Breast epithelium (tissue), 4 donors: ENCODE results near the gene ZNF341. TPM values are rescaled to one million over a fixed set of nuclear protein-coding genes. Genes with fewer than 3 reads are reported as not detected.
"Not testable (repeated sequence)": the region's sequence is repeated elsewhere in the genome, so short reads cannot be mapped to it uniquely, and the experiment has no call there.

Experiments used
- DNase-seq, 2 donors: peaks; one replicate each; pipeline ENCODE4 v3.0.0-alpha.2; 2019; ENCODE audit warnings: low spot score in 2 of 2
- H3K27ac ChIP-seq, 2 donors: fragments of 200-600 bp; sonication (generic) in 1 of 2; one replicate each; pipeline ENCODE4 v1.5.1; 2016 to 2019; ENCODE audit warnings: mild to moderate bottlenecking in 1 of 2
- H3K27me3 ChIP-seq, 2 donors: fragments of 200-600 bp; sonication (generic) in 1 of 2; one replicate each; pipeline versions ENCODE4 v1.5.1 to v1.6.0; 2017 to 2019; ENCODE audit warnings: control low read depth in 1 of 2, mild to moderate bottlenecking in 1 of 2
- H3K36me3 ChIP-seq: fragments of 200-600 bp; one replicate; pipeline ENCODE4 v1.5.1; 2019
- H3K4me1 ChIP-seq, 2 donors: fragments of 200-600 bp; sonication (generic); one replicate each; pipeline ENCODE4 v1.5.1; 2016 to 2019; ENCODE audit warnings: control low read depth in 1 of 2
- H3K4me3 ChIP-seq, 3 donors: fragments of 200-600 bp; sonication (generic); 1 replicate in 2 of 3; 2 replicates in 1 of 3; pipeline ENCODE4 v1.5.1; 2016 to 2019; ENCODE audit warnings: mild to moderate bottlenecking in 3 of 3, moderate library complexity in 2 of 3
- H3K9me3 ChIP-seq, 2 donors: fragments of 200-600 bp; sonication (generic) in 1 of 2; one replicate each; pipeline ENCODE4 v1.5.1; 2016 to 2019; ENCODE audit warnings: control low read depth in 1 of 2
- POLR2A ChIP-seq: fragments of 450-650 bp; IDR thresholded peaks from one replicate; pipeline ENCODE4 v1.6.1; 2016; ENCODE audit warnings: antibody characterized with exemption, mild to moderate bottlenecking, moderate library complexity
- POLR2AphosphoS5 ChIP-seq, 3 donors: sonication (generic); formaldehyde crosslinking; IDR thresholded peaks; one replicate each; pipeline ENCODE4 v1.6.1; 2017; ENCODE audit warnings: antibody characterized with exemption in 3 of 3
- intact Hi-C: fragments of 100-400 bp; cut with DNase I; formaldehyde crosslinking; loops from one replicate; pipeline ENCODE4 v1.15.1; 2023; ENCODE audit warnings: low total_unique reads
- total RNA-seq, 3 donors: library from RNA; depleted of rRNA; stranded (reverse); fragments of >200 nt; gene quantifications; one replicate each; pipeline ENCODE4 v1.1.0, GENCODE V29; 2016
- TF ChIP-seq, protein P1 (sequence below), 3 donors: fragments of 450-650 bp; IDR thresholded peaks; one replicate each; pipeline ENCODE4 v1.5.1; 2016 to 2017; ENCODE audit warnings: antibody characterized with exemption in 3 of 3, mild to moderate bottlenecking in 3 of 3, moderate library complexity in 3 of 3

ZNF341 gene
- total RNA-seq, 3 donors from 2014 or later, result 1.8 to 3.3 (median 2.5) TPM

DNA sequence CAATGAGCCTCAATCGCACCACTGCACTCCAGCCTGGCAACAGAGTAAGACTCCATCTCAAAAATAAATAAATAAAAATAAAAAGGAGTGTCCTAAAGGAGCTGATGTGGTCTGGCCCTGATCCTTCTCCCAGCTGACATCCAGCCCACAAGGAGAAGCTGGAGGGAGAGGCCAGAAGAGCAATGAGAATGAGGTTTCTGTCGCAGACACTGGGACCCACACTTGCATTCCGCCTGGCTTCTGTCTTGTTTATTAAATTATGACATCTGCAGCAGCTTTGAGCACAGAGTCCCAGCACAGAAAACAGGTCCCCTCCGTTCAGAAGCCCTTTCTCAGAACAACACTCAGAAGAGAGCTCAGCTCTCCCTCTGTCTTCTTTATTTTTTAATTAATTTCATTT, 35.3 kb upstream of the ZNF341 start:
- Histone ChIP-seq H3K4me1 (no peaks in the 10 kb centered on the region), H3K4me3 (no peak overlapping the region), H3K9me3 (no peaks in the 10 kb centered on the region), H3K36me3 (no peaks in the 10 kb centered on the region), H3K27me3 (no peaks in the 10 kb centered on the region), H3K27ac (peak overlapping the region in 1 of 2 donors; percentile 54)
- intact Hi-C loops, result no loop called here
- TF ChIP-seq POLR2AphosphoS5 (IDR thresholded peaks at IDR 0.05), result no peak
- TF ChIP-seq, protein P1, sequence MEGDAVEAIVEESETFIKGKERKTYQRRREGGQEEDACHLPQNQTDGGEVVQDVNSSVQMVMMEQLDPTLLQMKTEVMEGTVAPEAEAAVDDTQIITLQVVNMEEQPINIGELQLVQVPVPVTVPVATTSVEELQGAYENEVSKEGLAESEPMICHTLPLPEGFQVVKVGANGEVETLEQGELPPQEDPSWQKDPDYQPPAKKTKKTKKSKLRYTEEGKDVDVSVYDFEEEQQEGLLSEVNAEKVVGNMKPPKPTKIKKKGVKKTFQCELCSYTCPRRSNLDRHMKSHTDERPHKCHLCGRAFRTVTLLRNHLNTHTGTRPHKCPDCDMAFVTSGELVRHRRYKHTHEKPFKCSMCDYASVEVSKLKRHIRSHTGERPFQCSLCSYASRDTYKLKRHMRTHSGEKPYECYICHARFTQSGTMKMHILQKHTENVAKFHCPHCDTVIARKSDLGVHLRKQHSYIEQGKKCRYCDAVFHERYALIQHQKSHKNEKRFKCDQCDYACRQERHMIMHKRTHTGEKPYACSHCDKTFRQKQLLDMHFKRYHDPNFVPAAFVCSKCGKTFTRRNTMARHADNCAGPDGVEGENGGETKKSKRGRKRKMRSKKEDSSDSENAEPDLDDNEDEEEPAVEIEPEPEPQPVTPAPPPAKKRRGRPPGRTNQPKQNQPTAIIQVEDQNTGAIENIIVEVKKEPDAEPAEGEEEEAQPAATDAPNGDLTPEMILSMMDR (IDR thresholded peaks at IDR 0.05), result no peak
- TF ChIP-seq POLR2A, result no peak
- DNase-seq, result no peak

DNA sequence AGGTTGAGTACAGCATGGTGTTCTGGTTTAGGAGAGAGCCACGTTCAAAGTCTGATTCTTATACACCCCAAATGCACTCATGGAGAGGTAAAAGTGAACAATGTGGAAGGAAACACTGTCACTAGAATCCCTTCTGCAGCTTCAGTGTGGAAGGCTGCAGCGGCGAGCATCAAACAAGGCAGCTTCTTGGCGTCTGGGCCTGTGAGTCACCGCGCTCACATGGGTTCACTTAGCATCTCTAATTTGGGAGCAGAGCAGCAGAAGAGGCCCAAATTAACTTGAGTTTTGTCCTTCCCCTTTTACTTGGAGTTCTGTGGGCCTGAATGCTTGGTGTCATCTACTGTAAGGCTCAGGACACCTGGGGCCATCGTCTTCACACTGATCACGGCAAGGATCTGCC, 34.7 kb upstream of the ZNF341 start:
- Histone ChIP-seq H3K4me1 (no peaks in the 10 kb centered on the region), H3K4me3 (no peak overlapping the region), H3K36me3 (no peaks in the 10 kb centered on the region), H3K27me3 (no peaks in the 10 kb centered on the region), H3K27ac (peak overlapping the region; percentile 54 to 63), H3K9me3 (no peaks in the 10 kb centered on the region)
- TF ChIP-seq, protein P1 (IDR thresholded peaks at IDR 0.05), result no peak
- peak in 1 of 3 donors; percentile 18 for TF ChIP-seq POLR2AphosphoS5 (IDR thresholded peaks at IDR 0.05)
- intact Hi-C loops, result no loop called here
- DNase-seq, result no peak

DNA sequence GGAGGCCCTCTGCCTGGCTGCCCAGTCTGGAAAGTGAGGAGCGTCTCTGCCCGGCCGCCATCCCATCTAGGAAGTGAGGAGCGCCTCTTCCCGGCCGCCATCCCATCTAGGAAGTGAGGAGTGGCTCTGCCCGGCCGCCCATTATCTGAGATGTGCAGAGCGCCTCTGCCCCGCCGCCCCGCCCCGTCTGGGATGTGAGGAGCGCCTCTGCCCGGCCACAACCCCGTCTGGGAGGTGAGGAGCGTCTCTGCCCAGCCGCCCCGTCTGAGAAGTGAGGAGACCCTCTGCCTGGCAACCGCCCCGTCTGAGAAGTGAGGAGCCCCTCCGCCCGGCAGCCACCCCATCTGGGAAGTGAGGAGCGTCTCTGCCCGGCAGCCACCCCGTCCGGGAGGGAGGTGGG, 32.8 kb upstream of the ZNF341 start:
- H3K27ac ChIP-seq, H3K27me3 ChIP-seq, H3K4me1 ChIP-seq, H3K4me3 ChIP-seq, H3K36me3 ChIP-seq, intact Hi-C loops, H3K9me3 ChIP-seq, DNase-seq: not testable (repeated sequence)

DNA sequence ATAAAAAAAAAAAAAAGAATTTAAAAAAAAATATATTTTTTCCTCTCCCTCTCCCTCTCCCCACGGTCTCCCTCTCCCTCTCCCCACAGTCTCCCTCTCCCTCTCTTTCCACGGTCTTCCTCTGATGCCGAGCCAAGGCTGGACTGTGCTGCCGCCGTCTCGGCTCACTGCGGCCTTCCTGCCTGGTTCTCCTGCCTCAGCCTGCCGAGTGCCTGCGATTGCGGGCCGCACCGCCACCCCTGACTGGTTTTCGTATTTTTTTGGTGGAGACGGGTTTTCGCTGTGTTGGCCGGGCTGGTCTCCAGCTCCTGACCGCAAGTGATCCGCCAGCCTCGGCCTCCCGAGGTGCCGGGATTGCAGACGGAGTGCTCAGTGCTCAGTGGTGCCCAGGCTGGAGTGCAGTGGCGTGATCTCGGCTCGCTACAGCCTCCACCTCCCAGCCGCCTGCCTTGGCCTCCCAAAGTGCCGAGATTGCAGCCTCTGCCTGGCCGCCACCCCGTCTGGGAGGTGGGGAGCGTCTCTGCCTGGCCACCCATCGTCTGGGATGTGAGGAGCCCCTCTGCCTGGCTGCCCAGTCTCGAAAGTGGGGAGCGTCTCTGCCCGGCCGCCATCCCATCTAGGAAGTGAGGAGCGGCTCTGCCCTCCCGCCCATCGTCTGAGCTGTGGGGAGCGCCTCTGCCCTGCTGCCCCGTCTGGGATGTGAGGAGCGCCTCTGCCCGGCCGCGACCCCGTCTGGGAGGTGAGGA, 30.9 kb upstream of the ZNF341 start:
- intact Hi-C loops, H3K36me3 ChIP-seq: not testable (repeated sequence)

DNA sequence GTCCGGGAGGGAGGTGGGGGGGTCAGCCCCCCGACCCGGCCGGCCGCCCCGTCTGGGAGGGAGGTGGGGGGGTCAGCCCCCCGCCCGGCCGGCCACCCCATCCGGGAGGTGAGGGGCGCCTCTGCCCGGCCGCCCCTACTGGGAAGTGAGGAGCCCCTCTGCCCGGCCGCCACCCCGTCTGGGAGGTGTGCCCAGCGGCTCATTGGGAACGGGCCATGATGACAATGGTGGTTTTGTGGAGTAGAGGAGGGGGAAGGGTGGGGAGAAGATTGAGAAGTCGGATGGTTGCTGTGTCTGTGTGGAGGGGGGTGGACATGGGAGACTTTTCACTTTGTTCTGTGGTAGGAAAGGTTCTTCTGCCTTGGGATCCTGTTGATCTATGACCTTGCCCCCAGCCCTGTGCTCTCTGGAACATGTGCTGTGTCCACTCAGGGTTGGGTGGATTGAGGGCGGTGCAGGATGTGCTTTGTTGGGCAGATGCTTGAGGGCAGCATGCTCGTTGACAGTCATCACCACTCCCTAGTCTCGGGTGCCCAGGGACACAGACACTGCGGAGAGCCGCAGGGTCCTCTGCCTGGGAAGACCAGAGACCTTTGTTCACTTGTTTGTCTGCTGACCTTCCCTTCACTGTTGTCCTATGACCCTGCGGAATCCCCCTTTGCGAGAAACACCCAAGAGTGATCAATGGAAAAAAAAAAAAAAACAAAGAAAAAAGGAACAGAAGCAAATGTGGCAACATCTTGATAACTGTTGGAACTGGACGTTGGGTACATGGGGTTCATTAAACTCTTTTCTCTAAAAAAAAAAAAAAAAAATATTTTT, 30.0 kb upstream of the ZNF341 start:
- no peaks in the 10 kb centered on the region for H3K4me1 ChIP-seq
- H3K4me3 ChIP-seq, result no peak overlapping the region
- no peaks in the 10 kb centered on the region for H3K36me3 ChIP-seq
- H3K27ac ChIP-seq, result no peak overlapping the region
- no peaks in the 10 kb centered on the region for H3K27me3 ChIP-seq
- intact Hi-C loops, result no loop called here
- no peak for DNase-seq
- TF ChIP-seq, protein P1 (IDR thresholded peaks at IDR 0.05), result no peak
- TF ChIP-seq POLR2AphosphoS5 (IDR thresholded peaks at IDR 0.05) (no peak), POLR2A (no peak)
- H3K9me3 ChIP-seq, result no peaks in the 10 kb centered on the region

More for the DNA sequence above, 30.9 kb upstream of the ZNF341 start:
- DNase-seq, H3K27me3 ChIP-seq, H3K9me3 ChIP-seq, H3K4me3 ChIP-seq, H3K4me1 ChIP-seq, H3K27ac ChIP-seq: not testable (repeated sequence)

DNA sequence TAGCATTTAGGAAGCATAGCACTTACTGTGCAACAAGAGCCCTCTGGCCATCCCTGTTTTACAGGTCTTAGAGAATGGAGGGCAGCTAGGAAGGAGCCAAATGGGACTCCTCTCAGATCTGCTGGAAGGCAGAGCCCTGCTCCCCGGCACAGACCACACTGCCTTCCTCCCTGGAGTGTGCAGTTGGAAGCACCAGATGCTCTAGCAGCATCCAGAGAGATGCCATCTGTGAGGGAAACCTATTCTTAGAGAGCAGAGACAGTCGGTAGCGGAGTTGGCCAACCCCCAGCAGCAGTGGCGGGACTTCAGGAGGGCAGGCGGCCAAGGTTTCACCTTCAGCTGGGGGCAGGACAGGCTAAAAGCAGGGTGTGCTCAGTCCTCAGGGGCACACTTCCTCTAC, 28.9 kb upstream of the ZNF341 start:
- H3K9me3 ChIP-seq, result no peaks in the 10 kb centered on the region
- H3K27ac ChIP-seq, result no peak overlapping the region
- intact Hi-C loops, result no loop called here
- no peak for DNase-seq
- no peaks in the 10 kb centered on the region for H3K36me3 ChIP-seq
- TF ChIP-seq POLR2AphosphoS5 (IDR thresholded peaks at IDR 0.05) (no peak), POLR2A (no peak)
- TF ChIP-seq, protein P1 (IDR thresholded peaks at IDR 0.05), result no peak
- H3K4me1 ChIP-seq, result no peaks in the 10 kb centered on the region
- no peak overlapping the region for H3K4me3 ChIP-seq
- no peaks in the 10 kb centered on the region for H3K27me3 ChIP-seq
